Measurements from ENCODE around the gene CALU.

The CALU gene

DNA sequence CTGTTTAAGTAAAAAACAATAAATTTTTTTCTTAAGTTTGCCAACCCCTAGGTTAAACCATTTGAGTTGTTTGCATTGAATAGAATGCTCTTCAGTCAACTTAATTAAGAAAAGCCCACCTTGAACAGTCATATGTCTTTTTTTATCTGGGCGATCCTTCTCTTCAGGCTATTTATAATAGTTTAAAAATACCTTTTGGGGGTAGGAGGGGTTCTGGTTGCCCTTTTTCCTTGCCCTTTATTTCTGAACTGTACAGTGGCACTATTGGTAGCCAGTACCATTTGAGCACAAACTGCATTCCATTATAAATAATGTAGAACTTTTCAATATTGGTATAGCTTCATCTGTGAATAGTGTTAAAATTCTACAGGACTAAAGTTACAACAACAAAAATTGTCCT is 13.1 kb downstream of the CALU start:
- Histone ChIP-seq H3K9ac (ENCODE audit: low read depth, low read length) (no peak overlapping the region), H3K36me3 (ENCODE audit: insufficient read depth, low read length) (peaks cover 97% of the 10 kb centered on the region), H3K9me3 (ENCODE audit: insufficient read depth, low read depth, low read length) (no peaks in the 10 kb centered on the region), H3K27me3 (ENCODE audit: insufficient read depth, low read length) (no peaks in the 10 kb centered on the region), H3K27ac (ENCODE audit: low read depth, low read length) (no peak overlapping the region), H3K4me1 (ENCODE audit: insufficient read depth, low read length) (no peaks in the 10 kb centered on the region), H3K4me3 (ENCODE audit: low read length) (no peak overlapping the region)
- no CpG with 5 or more reads among the region's 1 CpG for WGBS

DNA sequence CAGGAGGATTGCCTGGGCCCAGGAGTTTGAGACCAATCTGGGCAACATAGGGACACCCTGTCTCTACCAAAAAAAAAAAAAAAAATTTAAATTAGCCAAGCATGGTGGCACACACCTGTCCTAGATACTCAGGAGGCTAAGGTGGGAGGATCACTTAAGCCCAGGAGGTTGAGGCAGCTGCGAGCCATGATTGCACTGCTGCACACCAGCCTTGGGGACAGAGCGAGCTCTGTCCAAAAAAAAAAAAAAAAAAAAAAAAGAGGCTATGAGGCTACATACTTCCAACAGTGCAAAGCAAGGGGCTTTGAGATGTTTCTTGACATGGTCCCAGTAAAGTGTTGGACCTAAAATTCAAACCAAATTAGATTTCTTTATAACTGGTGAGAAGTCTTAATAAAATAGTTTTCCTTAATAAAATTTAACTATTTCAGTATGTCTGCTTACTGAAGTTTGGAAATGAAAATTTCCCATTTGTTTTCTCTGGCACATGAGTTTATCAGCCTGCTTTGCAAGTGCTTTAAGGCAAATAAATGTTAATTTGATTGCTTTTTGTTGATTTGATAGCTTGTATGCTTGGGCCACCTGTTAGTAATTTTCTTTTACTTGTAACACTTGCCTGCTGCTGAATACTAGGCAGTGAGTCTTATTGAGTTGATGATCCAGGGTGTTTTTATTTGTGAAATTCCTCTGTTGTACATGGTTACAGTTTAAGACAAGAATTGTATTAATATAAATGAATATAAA is 16.1 kb downstream of the CALU start:
- Histone ChIP-seq H3K27me3 (ENCODE audit: insufficient read depth, low read length) (no peaks in the 10 kb centered on the region), H3K27ac (ENCODE audit: low read depth, low read length) (no peak overlapping the region), H3K4me3 (ENCODE audit: low read length) (no peak overlapping the region), H3K9ac (ENCODE audit: low read depth, low read length) (no peak overlapping the region), H3K9me3 (ENCODE audit: insufficient read depth, low read depth, low read length) (no peaks in the 10 kb centered on the region), H3K36me3 (ENCODE audit: insufficient read depth, low read length) (peaks cover 98% of the 10 kb centered on the region), H3K4me1 (ENCODE audit: insufficient read depth, low read length) (no peaks in the 10 kb centered on the region)
- 100% methylated on average over 2 of the region's 2 CpGs for WGBS

GRCh38 chr7:128755819-128756476 is 16.8 kb downstream of the CALU start:
- H3K9ac ChIP-seq (ENCODE audit: low read depth, low read length) = no peak overlapping the region
- H3K36me3 ChIP-seq (ENCODE audit: insufficient read depth, low read length) = peaks cover 97% of the 10 kb centered on the region
- no peaks in the 10 kb centered on the region for H3K4me1 ChIP-seq (ENCODE audit: insufficient read depth, low read length)
- H3K9me3 ChIP-seq (ENCODE audit: insufficient read depth, low read depth, low read length) = no peaks in the 10 kb centered on the region
- 94% methylated on average over 5 of the region's 5 CpGs for WGBS
- H3K4me3 ChIP-seq (ENCODE audit: low read length) = no peak overlapping the region
- H3K27me3 ChIP-seq (ENCODE audit: insufficient read depth, low read length) = no peaks in the 10 kb centered on the region
- H3K27ac ChIP-seq (ENCODE audit: low read depth, low read length) = no peak overlapping the region

DNA sequence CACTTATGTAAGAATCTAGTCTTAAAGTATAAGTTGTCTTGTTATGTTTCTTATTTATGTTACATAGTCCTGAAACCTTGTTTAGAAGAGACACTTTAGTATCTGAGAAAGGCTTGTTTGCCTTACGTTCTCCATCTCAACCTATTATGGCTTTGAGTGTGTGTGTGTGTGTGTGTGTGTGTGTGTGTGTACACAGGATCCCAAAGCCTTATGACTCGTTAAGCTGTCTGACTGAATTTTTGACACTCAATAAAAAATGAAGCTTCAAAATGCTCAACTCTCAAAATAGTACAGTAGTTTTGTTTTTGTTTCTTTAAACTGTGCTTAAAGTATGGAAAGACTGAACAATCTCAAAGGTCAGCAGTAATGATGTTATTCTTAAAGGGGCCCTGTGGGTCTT is 18.0 kb downstream of the CALU start:
- Histone ChIP-seq H3K27ac (ENCODE audit: low read depth, low read length) (no peak overlapping the region), H3K27me3 (ENCODE audit: insufficient read depth, low read length) (no peaks in the 10 kb centered on the region), H3K36me3 (ENCODE audit: insufficient read depth, low read length) (peaks cover 98% of the 10 kb centered on the region), H3K9ac (ENCODE audit: low read depth, low read length) (no peak overlapping the region), H3K4me1 (ENCODE audit: insufficient read depth, low read length) (no peaks in the 10 kb centered on the region), H3K4me3 (ENCODE audit: low read length) (no peak overlapping the region), H3K9me3 (ENCODE audit: insufficient read depth, low read depth, low read length) (no peaks in the 10 kb centered on the region)
- WGBS = 100% methylated on average over 1 of the region's 2 CpGs

DNA sequence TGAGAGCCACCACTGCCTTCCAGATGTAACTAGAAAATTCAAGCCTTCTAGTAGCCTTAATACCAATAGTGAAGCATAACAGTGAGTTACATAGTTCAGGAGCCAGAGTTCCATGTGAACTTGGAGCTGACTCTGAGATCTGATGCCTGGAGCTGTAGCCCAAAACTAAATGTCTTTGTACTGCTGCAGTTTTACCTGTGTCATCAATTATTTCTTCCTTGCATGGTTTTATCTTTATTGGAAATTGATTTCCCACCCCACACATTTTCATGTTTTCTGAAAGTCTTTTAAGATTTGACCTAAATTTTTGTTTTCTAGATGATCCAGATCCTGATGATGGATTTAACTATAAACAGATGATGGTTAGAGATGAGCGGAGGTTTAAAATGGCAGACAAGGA is 19.4 kb downstream of the CALU start:
- no peaks in the 10 kb centered on the region for H3K9me3 ChIP-seq (ENCODE audit: insufficient read depth, low read depth, low read length)
- H3K27me3 ChIP-seq (ENCODE audit: insufficient read depth, low read length) = no peaks in the 10 kb centered on the region
- WGBS = 97% methylated on average over 1 of the region's 1 CpG
- peaks cover 96% of the 10 kb centered on the region for H3K36me3 ChIP-seq (ENCODE audit: insufficient read depth, low read length)
- no peak overlapping the region for H3K27ac ChIP-seq (ENCODE audit: low read depth, low read length)
- H3K9ac ChIP-seq (ENCODE audit: low read depth, low read length) = no peak overlapping the region
- H3K4me1 ChIP-seq (ENCODE audit: insufficient read depth, low read length) = no peaks in the 10 kb centered on the region
- H3K4me3 ChIP-seq (ENCODE audit: low read length) = no peak overlapping the region

DNA sequence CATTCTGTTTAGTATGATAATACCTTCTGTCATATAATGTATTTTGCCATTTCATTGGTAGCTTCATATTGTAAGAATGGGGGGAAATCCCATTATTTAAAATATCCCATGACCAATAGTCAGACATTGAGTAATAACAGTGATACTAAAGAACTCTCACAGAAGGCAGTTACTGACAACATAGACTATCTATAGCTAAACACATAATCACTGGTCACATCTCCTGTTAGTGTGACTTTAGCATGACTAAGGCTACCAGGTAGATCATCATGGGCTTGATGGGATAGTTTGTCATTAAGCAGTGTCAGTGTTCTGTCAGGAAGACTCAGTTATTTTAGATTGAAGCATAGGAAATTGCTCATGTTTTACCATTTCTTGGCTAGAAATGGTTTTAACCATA is 20.1 kb downstream of the CALU start:
- Histone ChIP-seq H3K36me3 (ENCODE audit: insufficient read depth, low read length) (peaks cover 96% of the 10 kb centered on the region), H3K27ac (ENCODE audit: low read depth, low read length) (no peak overlapping the region), H3K4me1 (ENCODE audit: insufficient read depth, low read length) (no peaks in the 10 kb centered on the region), H3K4me3 (ENCODE audit: low read length) (no peak overlapping the region), H3K27me3 (ENCODE audit: insufficient read depth, low read length) (no peaks in the 10 kb centered on the region), H3K9ac (ENCODE audit: low read depth, low read length) (no peak overlapping the region), H3K9me3 (ENCODE audit: insufficient read depth, low read depth, low read length) (no peaks in the 10 kb centered on the region)

GRCh38 chr7:128763541-128763940 is 24.4 kb downstream of the CALU start:
- peaks cover 91% of the 10 kb centered on the region for H3K36me3 ChIP-seq (ENCODE audit: insufficient read depth, low read length)
- no peaks in the 10 kb centered on the region for H3K27me3 ChIP-seq (ENCODE audit: insufficient read depth, low read length)
- H3K9me3 ChIP-seq (ENCODE audit: insufficient read depth, low read depth, low read length) = no peaks in the 10 kb centered on the region
- no peak overlapping the region for H3K27ac ChIP-seq (ENCODE audit: low read depth, low read length)
- no peak overlapping the region for H3K9ac ChIP-seq (ENCODE audit: low read depth, low read length)
- WGBS = 94% methylated on average over 3 of the region's 3 CpGs
- H3K4me1 ChIP-seq (ENCODE audit: insufficient read depth, low read length) = no peaks in the 10 kb centered on the region
- no peak overlapping the region for H3K4me3 ChIP-seq (ENCODE audit: low read length)

DNA sequence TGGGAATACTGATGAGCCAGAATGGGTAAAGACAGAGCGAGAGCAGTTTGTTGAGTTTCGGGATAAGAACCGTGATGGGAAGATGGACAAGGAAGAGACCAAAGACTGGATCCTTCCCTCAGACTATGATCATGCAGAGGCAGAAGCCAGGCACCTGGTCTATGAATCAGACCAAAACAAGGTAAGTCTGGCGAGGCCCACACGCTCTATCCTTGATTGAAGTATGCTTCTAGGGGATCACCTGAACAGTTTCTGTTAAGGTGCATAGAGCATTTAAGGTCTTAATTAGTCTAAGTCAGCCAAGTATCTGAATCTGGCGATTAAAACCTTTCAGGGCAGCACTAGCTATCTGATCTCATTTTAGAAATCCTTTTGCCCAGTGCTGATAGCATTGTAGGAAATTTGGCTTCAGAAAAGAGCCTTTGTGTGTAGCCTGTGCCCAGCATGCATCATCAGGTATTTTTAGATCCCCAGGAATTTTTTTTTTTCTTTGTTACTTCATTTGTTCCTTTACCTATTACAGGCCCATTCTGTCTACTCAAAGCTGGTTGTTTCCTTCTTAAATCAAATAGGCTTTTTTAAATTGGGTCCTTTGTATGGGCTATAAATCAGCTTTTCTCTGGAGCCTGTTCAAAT is 28.4 kb downstream of the CALU start:
- H3K9me3 ChIP-seq (ENCODE audit: insufficient read depth, low read depth, low read length) = no peaks in the 10 kb centered on the region
- no peaks in the 10 kb centered on the region for H3K27me3 ChIP-seq (ENCODE audit: insufficient read depth, low read length)
- no peak overlapping the region for H3K27ac ChIP-seq (ENCODE audit: low read depth, low read length)
- no peak overlapping the region for H3K9ac ChIP-seq (ENCODE audit: low read depth, low read length)
- peaks cover 93% of the 10 kb centered on the region for H3K36me3 ChIP-seq (ENCODE audit: insufficient read depth, low read length)
- H3K4me1 ChIP-seq (ENCODE audit: insufficient read depth, low read length) = no peaks in the 10 kb centered on the region
- 95% methylated on average over 6 of the region's 6 CpGs for WGBS
- H3K4me3 ChIP-seq (ENCODE audit: low read length) = no peak overlapping the region

GRCh38 chr7:128770233-128770632 is 31.1 kb downstream of the CALU start:
- WGBS = 87% methylated on average over 2 of the region's 2 CpGs
- no peaks in the 10 kb centered on the region for H3K4me1 ChIP-seq (ENCODE audit: insufficient read depth, low read length)

GRCh38 chr7:128773604-128774003 is 34.4 kb downstream of the CALU start:
- Histone ChIP-seq H3K27ac (ENCODE audit: low read depth, low read length) (no peak overlapping the region), H3K9ac (ENCODE audit: low read depth, low read length) (no peak overlapping the region), H3K4me3 (ENCODE audit: low read length) (no peak overlapping the region), H3K36me3 (ENCODE audit: insufficient read depth, low read length) (peaks cover 47% of the 10 kb centered on the region), H3K9me3 (ENCODE audit: insufficient read depth, low read depth, low read length) (peaks cover 9% of the 10 kb centered on the region; the same call in 1 of the 2 replicates), H3K27me3 (ENCODE audit: insufficient read depth, low read length) (no peaks in the 10 kb centered on the region), H3K4me1 (ENCODE audit: insufficient read depth, low read length) (no peaks in the 10 kb centered on the region)
- 97% methylated on average over 12 of the region's 12 CpGs for WGBS

More at GRCh38 chr7:128770233-128770632, 31.1 kb downstream of the CALU start:
- Histone ChIP-seq H3K4me3 (ENCODE audit: low read length) (no peak overlapping the region), H3K9ac (ENCODE audit: low read depth, low read length) (no peak overlapping the region), H3K27ac (ENCODE audit: low read depth, low read length) (no peak overlapping the region), H3K27me3 (ENCODE audit: insufficient read depth, low read length) (no peaks in the 10 kb centered on the region), H3K36me3 (ENCODE audit: insufficient read depth, low read length) (peaks cover 75% of the 10 kb centered on the region), H3K9me3 (ENCODE audit: insufficient read depth, low read depth, low read length) (no peaks in the 10 kb centered on the region)

GRCh38 chr7:128774029-128774689 is 35.0 kb downstream of the CALU start:
- Histone ChIP-seq H3K9me3 (ENCODE audit: insufficient read depth, low read depth, low read length) (peaks cover 9% of the 10 kb centered on the region; the same call in 1 of the 2 replicates), H3K27ac (ENCODE audit: low read depth, low read length) (no peak overlapping the region), H3K27me3 (ENCODE audit: insufficient read depth, low read length) (no peaks in the 10 kb centered on the region), H3K9ac (ENCODE audit: low read depth, low read length) (no peak overlapping the region), H3K4me3 (ENCODE audit: low read length) (no peak overlapping the region), H3K4me1 (ENCODE audit: insufficient read depth, low read length) (no peaks in the 10 kb centered on the region), H3K36me3 (ENCODE audit: insufficient read depth, low read length) (peaks cover 41% of the 10 kb centered on the region)
- 96% methylated on average over 13 of the region's 13 CpGs for WGBS

All from HUES64 (cell line).